ENCODE data around the gene INMT. TPM values are rescaled to one million over a fixed set of nuclear protein-coding genes. Genes with fewer than 3 reads are reported as not detected.

Gene INMT
- total and polyA plus RNA-seq, 2 of the 8 experiments (the other 6 are each of a cell fraction or from before 2014, with no cell fraction given), result 0.60 to 0.94 TPM

DNA sequence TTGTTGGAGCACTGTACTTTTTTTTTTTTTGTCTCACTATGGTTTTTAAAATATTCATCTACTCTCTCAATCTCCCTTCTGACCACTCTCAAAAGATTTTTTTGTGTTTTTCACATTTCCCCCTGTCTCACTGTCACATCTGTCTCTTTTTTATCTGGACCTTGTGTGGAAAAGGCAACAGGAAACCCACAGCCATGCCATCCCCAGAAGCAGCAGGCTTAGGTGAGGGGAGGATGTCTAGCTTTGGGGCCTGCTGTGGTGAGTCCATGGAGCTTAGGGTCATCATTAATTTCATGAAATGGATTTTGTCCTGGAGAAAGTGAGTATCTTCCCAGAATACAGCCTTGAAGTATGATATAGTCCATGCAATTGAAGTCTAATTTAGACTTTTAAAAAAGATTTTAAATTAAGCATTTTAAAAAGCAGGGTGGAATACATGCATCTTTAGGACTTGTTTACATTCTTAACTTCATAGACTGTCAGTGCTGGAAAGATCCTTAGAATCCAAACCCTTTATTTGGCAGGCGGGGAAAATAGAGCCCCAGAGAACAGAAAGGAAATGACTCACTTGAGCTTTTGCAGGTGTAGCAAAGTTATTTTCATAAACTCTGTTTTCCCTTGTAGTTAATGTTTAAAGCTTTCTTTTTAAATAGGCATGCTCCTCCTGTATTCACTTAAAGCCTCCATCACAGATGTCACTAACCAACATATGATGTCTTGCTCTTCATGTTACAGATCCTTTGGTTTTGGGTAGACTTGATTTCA lies 44.4 kb downstream of the INMT start:
- H3K27me3 ChIP-seq (replicated peaks in 1 of 4; ENCODE audit: control insufficient read depth in 3 of 4, extremely low read depth in 1 of 4, insufficient read depth in 3 of 4, low read length in 3 of 4), result no peaks in the 10 kb centered on the region
- DNase-seq (ENCODE audit: low read depth in 1 of 2, low spot score in 2 of 2) (no peak), FAIRE-seq (no peak)
- H3K4me2 ChIP-seq (ENCODE audit: insufficient read depth in 1 of 2, low read depth in 2 of 2, low read length in 2 of 2), result no peak overlapping the region
- H3K79me2 ChIP-seq (ENCODE audit: control insufficient read depth in 1 of 2, insufficient read depth in 2 of 2, low read length in 2 of 2), result no peaks in the 10 kb centered on the region
- H3K9me3 ChIP-seq (ENCODE audit: insufficient read depth in 2 of 2, low read depth in 1 of 2, low read length in 1 of 2), result no peaks in the 10 kb centered on the region
- no peak overlapping the region for H2BK12ac ChIP-seq (ENCODE audit: low read depth, low read length)
- H3K56ac ChIP-seq (replicated peaks; ENCODE audit: insufficient read length, low read depth, low read length), result no peak overlapping the region
- no peak overlapping the region for H2BK5ac ChIP-seq (ENCODE audit: low read depth, low read length)
- H3K14ac ChIP-seq (ENCODE audit: insufficient read length), result no peak overlapping the region
- no peak overlapping the region for H4K91ac ChIP-seq (replicated peaks; ENCODE audit: insufficient read length, low read length)
- H3K4me3 ChIP-seq (ENCODE audit: extremely low read depth in 1 of 4, insufficient read depth in 2 of 4, low read depth in 3 of 4, low read length in 4 of 4), result no peak overlapping the region
- H3K9ac ChIP-seq (replicated peaks in 1 of 4; ENCODE audit: extremely low read depth in 1 of 4, low read depth in 3 of 4, low read length in 3 of 4), result no peak overlapping the region
- H2AK5ac ChIP-seq (ENCODE audit: low read depth, low read length), result no peak overlapping the region
- no peak overlapping the region for H3K4ac ChIP-seq (replicated peaks; ENCODE audit: insufficient read length, low read depth, low read length)
- H3K4me1 ChIP-seq (replicated peaks in 1 of 4; ENCODE audit: control insufficient read depth in 3 of 4, insufficient read depth in 4 of 4, low read length in 3 of 4), result no peaks in the 10 kb centered on the region
- H3K23ac ChIP-seq (ENCODE audit: insufficient read length), result no peak overlapping the region
- no peak overlapping the region for H4K8ac ChIP-seq (ENCODE audit: extremely low read depth, insufficient read depth, low read length)
- no peaks in the 10 kb centered on the region; the same call in 1 of the 2 replicates for H3K79me1 ChIP-seq (ENCODE audit: low read depth, low read length)
- H2AFZ ChIP-seq (ENCODE audit: low read length), result no peak overlapping the region
- peaks cover 0 to 3% (median 0%) of the 10 kb centered on the region in 4 experiments; a peak in 1 of 8 replicates for H3K36me3 ChIP-seq (ENCODE audit: control insufficient read depth in 2 of 4, insufficient read depth in 4 of 4, low read length in 3 of 4)
- no peak overlapping the region for H3K27ac ChIP-seq (ENCODE audit: low read depth, low read length)
- H3K18ac ChIP-seq (ENCODE audit: extremely low read depth, low read length), result no peak overlapping the region
- H4K5ac ChIP-seq (ENCODE audit: insufficient read length, low read depth, low read length), result no peak overlapping the region
- H3K23me2 ChIP-seq (ENCODE audit: low read depth, low read length), result 0 out of 2 replicates have a peak, but pooled peaks cover 2% of the 10 kb centered on the region
- no peak overlapping the region for H2BK20ac ChIP-seq (ENCODE audit: low read length)
- no peak for TF ChIP-seq SP4 (IDR thresholded peaks at IDR 0.05; ENCODE audit: low read length)
- CTCF ChIA-PET (ENCODE audit: partially characterized antibody), result interaction anchor here (0.6 to 2.1 kb wide), 13 partner anchors 9 to 329 kb away, joined by 3 to 6 read pairs (median 4); partner anchors contain the start of gene AQP1
- POLR2A ChIA-PET (ENCODE audit: partially characterized antibody), result no interaction called here
- H2BK120ac ChIP-seq (replicated peaks; ENCODE audit: low read depth, low read length), result no peak overlapping the region
- H4K20me1 ChIP-seq (replicated peaks in 1 of 2; ENCODE audit: control insufficient read depth in 1 of 2, insufficient read depth in 2 of 2, low read length in 2 of 2), result no peaks in the 10 kb centered on the region
- H2BK15ac ChIP-seq (ENCODE audit: low read length), result no peak overlapping the region
- 84% methylated on average over 1 of the region's 1 CpG; no CpG with 5 or more reads in 1 of the 2 experiments for WGBS, 2 experiments (ENCODE audit: extremely low coverage in 1 of 2, insufficient coverage in 1 of 2, insufficient read length in 1 of 2, insufficient replicate concordance in 2 of 2, low coverage in 1 of 2, low lambda C conversion rate in 2 of 2, missing lambda C conversion rate in 1 of 2)
